GM12872 (cell line): ENCODE measurements around the gene SMOC2.

Experiments
- TF ChIP-seq, protein P1 (sequence below): IDR thresholded peaks from 3 replicates; pipeline ENCODE4 v1.5.1; 2011; ENCODE audit warnings: low read depth, mild to moderate bottlenecking, low read length, moderate library complexity; ENCODE audit not compliant: insufficient read depth

Gene SMOC2

GRCh38 chr6:168499045-168499650, 58.2 kb downstream of the SMOC2 start:
- TF ChIP-seq, protein P1, sequence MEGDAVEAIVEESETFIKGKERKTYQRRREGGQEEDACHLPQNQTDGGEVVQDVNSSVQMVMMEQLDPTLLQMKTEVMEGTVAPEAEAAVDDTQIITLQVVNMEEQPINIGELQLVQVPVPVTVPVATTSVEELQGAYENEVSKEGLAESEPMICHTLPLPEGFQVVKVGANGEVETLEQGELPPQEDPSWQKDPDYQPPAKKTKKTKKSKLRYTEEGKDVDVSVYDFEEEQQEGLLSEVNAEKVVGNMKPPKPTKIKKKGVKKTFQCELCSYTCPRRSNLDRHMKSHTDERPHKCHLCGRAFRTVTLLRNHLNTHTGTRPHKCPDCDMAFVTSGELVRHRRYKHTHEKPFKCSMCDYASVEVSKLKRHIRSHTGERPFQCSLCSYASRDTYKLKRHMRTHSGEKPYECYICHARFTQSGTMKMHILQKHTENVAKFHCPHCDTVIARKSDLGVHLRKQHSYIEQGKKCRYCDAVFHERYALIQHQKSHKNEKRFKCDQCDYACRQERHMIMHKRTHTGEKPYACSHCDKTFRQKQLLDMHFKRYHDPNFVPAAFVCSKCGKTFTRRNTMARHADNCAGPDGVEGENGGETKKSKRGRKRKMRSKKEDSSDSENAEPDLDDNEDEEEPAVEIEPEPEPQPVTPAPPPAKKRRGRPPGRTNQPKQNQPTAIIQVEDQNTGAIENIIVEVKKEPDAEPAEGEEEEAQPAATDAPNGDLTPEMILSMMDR = no peak

- TF ChIP-seq, protein P1 = no peak
Observed at GRCh38 chr6:168500519-168500918, 59.5 kb downstream of the SMOC2 start.

DNA sequence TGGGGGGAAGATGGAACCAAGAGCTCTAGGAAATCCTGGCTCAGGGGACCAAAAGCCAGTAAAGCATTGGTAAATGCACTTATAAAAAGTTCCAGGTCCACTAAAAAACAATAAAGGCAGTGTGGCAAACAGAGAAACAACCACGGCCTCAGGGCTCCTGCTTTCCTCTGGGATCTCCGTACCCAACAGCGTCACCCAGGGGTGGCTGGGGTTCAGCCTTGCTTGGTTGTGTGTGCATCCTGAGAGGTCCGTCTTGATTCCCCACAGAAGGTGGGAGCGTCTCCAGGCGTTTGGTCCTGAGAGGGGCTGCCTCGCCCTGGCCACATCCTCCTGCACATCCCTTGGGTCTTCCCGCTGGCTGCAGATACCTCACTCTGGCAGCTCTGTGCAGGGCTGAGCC, 60.6 kb downstream of the SMOC2 start:
- TF ChIP-seq, protein P1 = no peak

DNA sequence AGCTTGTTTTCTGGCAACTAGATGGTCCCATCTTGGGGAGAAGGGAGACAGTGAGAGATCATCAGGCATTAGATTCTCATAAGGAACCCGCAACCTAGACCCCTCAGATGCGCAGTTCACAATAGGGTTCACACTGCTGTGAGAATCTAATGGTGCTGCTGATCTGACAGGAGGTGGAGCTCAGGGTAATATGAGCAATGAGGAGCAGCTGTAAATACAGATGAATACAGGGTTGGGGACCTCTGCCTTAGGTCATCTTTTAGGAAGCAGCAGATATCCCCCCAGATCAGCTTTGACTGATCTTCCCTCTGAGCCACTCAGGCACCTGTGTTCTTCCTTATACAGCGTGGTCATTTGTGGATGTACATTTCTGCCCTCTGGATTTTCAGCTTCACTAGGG, 63.4 kb downstream of the SMOC2 start:
- TF ChIP-seq, protein P1 = no peak

DNA sequence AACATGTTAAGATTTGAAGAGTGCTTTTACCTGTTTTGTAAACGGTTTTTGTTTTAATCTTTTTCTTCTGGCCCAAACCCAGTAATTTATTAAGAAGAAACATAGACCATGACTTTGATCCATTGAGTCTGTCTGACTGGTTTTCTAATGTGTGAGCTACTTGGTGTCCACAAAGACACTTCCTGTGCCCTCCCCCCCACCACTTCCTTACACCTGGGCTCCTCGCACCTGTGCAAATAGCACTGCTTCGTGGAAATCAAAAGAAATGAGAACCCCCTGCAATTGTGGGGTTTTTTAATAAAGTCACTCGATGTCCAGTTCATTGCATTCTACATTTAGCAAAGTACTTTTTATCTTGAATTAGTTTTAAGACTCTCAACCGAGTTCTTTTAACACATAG, 65.5 kb downstream of the SMOC2 start:
- TF ChIP-seq, protein P1 = no peak

GRCh38 chr6:168507297-168507696, 66.3 kb downstream of the SMOC2 start:
- TF ChIP-seq, protein P1 = no peak

GRCh38 chr6:168507730-168508129, 66.7 kb downstream of the SMOC2 start:
- TF ChIP-seq, protein P1 = no peak
